Measurements from ENCODE around the gene FAM50B.

Gene FAM50B

DNA sequence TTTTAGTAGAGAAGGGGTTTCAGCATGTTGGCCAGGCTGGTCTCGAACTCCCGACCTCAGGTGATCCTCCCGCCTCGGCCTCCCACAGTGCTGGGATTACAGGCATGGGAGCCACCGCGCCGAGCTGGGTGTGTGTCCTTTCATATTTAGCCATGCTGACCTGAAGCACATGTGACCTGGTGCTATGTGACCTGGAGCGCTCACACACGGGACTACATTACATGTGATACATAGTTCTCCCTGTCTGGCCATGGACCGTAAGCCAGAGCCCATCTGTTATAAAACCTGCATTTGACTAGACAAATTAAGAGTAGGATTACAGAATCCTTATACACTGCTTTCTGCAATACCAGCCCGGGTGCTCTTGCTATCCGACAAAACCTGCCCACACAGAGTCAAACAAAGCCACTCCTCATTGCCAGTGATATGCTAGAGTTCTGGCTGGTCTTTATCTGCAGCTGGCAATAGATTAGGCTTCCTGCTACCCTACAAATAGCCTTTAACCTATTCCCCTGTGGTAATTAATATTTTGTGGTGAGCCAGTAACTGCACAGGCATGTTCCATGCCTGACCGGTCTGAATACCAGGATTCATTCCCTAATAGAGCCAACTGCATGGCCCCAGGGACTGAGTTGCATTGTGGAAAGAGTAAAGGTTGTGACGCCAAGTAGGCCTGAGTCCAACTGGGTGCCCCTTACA, 26.3 kb upstream of the FAM50B start:
- no peak for DNase-seq

DNA sequence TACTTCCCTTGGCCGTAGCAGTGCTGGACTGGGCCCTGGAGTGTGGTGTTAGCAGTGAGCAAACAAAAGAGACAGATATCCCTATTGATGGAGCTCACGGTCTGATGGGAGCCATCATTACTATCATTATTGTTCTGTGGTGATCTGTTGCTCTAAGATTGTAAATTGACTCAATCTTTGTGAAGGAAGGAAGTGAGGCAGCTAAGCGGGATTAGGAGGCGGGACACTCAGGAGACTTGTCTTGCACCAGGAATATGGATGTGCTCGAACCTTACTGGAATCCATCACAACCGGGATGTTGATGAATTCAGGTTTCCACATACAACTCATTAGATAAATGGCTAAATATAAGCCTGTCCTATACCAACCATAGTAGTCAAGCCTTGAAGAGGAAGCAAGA, 25.5 kb upstream of the FAM50B start:
- DNase-seq, result no peak

DNA sequence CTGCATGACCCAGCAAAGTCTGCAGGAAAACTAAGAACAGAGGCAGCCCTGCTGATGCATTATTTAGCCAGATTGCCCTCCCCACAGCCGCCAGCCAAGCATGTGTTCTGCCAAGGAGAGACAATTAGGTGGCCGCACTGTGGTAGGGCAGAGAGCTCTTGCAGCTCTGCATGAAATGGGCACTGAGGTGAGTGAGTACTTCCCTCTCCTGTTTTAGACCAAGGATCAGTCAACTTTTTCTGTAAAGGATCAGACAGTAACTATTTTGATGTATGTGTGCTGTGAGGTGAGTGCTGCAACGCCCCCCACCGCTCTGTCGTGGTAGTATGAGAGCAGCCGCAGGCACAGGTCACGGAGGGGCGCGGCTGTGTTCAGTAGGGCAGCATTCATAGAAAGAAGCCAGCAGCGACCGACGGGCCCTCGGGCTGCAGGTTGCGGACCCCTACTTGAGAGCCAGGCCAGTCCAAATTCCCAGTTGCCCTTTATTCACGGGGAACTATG, 23.8 kb upstream of the FAM50B start:
- DNase-seq, result no peak

DNA sequence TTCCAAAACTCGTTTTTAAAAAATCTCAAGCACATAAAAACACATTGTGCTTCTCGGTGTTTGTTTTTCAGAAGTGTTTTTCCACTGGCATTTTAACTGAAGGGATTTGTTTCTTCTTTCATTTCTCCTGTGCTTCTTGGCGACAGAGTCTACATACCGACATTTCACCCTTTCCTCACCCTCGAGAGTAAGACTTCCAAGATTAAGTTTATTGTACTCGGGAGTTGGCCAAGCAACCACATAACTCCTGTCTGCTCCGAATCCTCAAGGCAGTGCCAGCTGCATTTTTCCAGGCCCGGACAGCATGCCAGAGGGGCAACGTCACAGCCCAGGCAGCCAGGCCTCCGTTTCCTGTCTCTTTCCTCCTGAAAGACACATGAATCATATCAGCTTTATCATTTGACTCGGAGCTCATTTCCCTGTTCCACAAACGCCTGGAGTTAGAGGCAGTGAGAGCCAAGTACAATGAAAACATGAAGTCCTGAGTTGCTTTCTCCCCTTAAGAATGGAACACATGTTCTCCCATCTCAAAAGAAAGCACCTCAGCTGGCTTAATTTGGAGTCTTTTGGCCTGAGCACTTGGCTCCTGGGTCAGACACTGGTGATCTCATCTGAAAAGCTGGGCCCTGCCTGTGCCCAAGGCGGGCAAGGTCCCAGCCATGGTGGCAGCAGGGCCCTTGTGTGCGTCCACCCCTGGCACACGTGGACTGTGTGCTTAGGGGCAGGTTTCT, 23.2 kb upstream of the FAM50B start:
- no peak for DNase-seq

DNA sequence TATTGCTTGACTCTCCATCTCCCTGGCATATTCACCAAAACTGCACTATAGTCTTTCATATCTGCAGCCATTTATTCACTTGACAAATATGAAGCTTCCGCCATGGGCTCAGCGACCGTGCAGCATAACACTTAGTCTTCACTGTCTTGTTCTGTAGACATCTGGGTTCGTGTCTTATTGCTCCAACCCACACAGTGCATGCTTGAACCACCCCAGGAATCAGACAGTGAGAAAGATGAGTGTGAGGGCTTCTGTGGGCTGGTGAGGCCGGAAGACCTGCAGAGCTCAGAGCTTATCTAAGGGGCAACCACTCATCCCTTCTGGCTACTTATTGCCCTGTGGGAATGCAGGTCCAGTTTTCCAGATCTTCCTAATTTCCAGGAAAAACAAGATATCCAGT, 19.9 kb upstream of the FAM50B start:
- DNase-seq, result no peak

DNA sequence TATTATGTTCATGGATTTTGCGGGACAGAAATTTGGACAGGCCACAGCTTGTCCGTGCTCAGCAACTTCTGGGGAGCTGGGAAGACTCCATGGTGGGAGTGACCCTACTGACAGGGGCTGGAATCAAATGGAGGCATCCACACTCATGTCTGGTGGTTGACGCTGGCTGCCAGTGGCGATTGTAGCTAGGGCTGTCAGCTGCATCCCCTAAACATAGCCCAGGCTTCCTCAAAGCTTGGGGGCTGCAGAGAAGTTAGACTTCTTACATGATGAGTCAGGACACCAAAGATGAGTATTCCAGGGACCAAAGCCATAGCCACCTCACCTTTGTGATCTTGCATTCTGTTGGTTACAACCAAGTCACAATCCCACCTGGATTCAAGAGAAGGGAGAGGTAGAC, 18.4 kb upstream of the FAM50B start:
- no peak for DNase-seq

DNA sequence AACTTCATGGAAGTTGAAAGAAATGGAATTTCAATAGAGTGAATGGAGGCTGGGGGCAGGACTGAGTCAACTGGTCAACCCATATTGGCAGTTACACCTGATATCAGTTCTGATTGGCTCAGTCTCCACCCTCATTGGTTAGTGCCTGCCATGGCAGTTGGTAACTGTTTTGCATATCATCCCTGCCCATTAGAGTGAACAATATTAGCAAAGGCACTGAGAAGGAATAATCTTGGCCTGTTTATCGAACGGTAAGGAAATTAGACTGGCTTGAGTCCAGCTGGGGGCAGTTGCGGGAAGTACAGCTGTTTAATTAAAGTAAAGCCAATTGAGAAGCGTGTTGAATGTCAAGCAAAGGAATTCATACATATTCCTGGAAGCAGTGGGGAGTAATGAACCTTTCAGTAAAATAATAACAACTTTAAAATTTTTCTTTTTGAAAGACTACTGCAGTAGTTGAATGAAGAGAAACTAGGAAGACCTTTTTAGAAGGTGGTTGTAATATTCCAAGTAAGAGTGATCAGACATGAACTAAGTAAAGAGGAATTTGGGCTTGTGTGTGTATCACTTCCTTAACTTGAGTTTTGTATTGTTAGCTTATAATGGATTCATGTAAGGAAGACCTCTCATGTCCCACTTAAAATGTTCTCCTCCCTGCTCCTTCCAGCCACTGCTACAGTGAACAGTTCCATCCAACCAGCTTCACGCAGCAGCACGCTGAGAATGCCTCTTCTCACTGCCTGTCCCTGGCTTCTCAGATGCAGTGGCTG, 17.2 kb upstream of the FAM50B start:
- no peak for DNase-seq

DNA sequence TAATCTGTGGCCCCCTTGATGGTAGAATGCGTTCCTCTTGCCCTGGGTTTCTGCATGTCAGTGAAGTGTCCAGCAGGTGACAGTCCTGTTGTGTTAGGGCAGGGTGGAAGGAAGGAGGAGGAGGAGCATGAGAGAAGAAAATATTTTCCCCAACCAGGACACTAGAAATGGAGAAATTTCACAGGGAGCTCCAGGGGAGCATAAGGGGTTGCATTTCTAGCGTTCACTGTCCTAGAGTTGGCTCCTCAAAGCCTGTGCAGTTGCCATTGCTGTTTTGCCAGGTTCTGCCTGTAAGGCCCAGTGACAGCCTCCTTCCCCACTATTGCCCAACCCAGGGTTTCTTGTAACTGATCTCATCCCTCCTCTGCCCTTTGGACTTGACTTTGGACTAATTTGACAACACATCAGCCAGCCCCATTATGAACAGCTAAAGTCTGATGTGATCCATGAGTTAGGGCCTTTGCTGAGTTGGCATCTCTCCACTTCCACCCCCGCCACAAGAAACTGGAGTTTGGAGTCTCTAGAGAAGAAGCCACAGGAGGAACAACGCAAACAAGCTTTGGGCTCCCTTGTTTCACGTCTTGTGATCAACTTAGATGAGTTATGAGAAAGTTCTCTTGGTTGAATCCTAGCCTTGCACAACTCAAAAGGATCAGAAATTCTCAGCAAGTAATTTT, 14.0 kb upstream of the FAM50B start:
- DNase-seq, result no peak

DNA sequence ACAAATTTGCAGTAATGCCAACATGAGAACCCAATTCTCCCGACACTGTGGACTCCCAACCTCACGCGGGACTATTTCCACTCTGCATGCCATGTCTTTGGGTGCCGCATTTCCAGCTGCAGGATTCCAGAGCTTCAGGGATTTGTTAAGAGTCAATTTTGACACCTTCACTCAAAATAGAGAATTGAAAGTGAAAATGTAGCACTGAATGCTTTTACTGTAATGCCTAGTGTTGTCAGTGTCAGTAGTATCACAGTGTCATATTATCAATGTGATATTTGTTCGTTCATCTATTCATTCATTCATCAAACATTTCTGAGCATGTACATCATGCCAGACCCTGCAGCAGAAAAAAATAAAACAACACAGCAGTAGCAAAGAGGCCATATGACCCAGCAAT, 13.4 kb upstream of the FAM50B start:
- no peak for DNase-seq

DNA sequence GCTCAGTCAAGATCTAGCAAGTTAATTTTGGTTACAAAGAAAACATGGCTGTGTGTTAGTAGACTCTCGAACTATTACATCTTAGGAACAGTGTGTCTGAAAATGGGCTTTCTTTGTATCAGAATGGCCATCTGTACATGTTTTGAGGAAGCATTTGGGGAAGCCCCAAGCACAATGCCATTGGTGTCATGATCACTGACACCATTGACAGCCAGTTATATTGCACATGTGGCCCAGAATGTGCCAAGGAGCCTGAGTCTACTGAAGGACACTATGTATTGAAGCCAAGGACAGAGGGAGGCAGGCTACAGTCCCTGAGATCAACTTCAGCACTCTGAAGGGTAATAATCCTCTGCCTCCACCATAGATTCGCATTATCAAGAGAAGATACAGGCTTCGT, 12.6 kb upstream of the FAM50B start:
- DNase-seq, result no peak

DNA sequence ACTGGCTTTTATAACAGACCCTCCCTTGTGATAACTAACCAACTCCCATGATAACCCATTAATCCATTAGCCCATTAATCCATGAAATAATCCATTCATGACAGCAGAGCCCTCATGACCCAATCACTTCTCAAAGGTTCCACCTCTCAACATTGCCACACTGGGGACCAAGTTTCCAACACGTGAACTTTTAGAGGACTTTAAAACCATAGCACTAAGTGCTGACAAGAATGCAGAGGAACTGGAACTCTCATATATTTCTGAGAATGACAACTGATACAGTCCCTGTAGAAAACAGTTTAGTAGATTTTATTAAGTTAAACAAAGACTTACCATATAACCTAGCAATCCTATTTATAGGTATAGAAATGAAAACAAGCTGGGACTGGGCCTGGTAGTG, 11.4 kb upstream of the FAM50B start:
- DNase-seq, result no peak

DNA sequence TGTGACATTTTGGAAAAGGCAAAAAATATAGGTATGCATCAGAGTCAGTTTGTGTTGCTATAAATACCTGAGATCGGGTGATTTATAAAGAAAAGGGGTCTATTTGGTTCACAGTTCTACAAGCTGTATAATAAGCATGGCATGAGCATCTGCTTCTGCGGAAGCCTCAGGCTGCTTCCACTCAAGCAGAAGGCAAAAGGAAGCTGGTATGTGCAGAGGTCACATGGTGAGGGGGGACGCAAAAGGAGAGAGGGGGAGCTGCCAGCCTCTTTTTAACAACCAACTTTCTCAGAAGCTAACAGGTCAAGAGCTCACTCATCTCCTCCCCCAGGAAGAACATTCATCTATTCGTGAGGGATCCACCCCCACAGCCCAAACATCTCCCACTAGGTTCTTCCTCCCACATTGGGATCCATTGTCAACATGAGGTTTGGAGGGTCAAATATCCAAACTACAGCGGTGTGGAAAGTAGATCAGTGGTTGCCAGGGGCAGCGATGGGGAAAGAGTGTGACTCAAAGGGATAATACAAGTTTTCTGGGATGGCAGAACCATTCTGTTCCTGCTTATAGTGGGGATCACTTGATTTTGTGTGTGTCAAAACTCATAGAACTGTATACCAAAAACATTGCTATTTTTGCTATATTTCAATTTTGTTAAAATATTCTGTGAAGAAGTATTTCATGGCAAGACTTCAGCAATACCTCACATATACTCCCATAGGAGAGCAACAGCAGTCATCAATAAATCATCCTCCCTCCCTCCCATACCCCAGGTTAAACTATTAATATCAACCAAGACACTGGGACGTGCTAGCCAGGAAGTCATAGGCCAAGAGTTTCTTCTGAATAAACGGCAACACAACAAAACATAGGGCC, 9.9 kb upstream of the FAM50B start:
- no peak for DNase-seq

DNA sequence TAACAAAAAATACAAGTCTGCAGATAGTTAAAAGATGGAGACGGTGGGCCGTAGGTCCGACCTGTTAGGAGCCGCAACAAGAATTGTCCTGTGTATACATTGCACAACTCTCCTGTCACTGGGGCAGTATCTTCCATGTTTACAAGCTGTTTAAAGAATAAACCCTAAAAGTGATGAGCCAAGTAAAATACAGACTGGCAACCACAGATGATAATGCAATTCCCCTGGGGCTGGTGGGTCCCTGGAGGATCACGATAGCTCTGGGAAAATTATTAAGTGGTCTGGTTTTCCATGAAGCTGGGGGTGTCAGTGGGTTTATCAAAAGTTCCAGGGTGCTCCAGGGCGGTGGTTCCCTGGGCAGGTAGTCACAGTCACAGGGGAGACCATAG, 8.1 kb upstream of the FAM50B start:
- DNase-seq, result no peak

DNA sequence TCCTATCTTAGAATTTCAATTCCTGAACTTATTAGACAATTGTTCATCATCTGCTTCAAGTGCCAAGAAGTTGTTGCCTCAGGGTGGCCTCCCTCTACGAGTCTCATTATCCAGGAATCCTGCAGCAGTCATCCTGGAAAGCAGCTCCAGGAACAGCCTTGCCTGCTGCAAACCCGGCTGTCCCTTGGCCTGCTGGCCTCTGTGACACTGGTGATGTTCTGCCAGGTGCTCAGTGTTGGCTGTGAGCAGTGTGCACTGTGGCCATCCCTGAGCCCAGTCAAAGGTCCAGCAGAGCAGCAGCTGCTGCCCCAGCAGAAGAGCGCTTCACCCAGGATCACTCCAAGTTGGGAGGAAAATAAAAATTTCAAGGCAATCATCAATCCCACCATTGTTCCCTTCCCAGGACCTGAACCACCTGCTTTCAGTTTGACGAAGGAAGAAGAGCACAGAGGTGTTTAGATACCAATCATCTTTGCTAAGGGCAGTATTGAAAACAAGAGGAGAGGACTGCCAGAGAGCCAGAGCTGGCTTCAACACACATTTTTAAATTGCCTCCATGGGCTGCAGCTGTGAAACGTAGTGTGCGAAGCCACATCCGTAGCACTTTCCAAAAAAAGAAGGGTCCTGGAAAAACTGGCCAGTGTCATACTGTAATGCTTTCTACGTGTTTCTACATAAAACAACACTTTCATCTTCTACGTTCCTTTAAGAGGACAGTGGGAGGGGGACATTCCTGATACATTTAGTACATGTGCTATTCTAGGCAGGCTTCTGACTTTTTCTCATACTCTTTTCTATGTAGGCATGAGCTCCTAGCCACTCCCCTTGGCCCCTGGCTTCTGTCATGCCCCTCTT, 7.2 kb upstream of the FAM50B start:
- DNase-seq, result no peak

DNA sequence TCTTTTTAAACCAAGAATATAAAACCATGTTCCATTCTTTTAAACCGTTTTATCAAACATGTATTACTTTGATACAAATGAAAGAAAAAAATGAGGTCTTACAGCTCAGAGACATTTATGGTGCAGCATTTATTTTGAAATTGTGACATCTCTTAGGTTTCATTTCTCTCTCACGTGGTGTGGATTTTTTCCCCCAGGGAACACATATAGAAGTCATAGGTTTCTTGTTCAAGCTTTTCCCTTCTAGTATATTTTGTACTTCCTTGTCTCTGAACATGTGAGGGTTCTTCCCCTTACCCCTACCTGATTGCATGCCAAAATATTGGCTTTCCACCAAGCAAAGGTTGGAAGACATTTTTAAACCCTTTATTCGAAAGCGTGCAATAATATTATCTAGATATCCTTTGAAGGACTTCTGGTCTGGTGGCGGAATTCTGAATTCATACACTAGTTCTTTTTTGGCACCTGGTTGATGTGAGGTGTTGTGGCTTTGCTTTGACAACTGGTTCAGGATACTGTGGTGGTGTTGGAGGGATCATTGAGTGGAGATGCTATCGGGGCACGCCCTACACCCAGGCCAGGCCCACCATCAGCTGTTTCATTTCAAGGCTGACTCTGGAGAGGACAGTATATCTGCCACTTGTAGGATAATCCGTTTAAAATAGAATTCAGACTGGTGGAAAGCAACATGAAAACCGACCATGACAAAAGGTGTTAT, 5.6 kb upstream of the FAM50B start:
- no peak for DNase-seq

DNA sequence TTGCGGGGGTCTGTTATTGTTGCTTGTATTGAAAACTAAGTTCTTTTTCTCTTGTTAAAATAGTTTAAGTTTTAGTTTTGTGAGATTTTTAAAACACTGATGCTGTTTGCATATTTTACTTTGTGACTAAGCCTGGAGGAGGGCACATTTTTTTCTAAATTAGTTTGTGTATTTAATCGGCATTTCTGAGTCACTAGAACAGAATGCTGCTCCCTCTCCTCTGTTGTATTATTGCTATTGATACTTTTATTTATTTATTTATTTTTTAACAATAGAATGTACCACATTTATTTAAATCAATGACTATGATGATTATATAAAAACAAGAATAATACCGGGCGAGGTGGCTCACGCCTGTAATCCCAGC, 5.1 kb upstream of the FAM50B start:
- no peak for DNase-seq

DNA sequence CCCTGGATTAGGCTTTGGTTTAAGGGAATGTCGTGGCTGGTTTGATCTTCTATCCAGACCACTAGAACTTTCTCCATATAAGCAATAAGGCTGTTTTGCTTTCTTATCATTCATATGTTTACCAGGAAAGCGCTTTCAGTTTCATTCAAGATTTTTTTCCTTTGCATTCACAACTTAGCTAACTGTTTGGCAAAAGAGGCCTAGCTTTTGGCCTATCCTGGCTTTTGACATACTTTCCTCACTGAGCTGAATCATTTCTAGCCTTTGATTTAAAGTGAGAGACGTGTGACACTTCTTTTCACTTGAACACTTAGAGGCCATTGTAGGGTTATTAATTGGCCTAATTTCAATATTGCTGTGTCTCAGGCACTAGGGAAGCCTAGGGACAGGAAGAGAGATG, 1.7 kb upstream of the FAM50B start:
- no peak for DNase-seq

DNA sequence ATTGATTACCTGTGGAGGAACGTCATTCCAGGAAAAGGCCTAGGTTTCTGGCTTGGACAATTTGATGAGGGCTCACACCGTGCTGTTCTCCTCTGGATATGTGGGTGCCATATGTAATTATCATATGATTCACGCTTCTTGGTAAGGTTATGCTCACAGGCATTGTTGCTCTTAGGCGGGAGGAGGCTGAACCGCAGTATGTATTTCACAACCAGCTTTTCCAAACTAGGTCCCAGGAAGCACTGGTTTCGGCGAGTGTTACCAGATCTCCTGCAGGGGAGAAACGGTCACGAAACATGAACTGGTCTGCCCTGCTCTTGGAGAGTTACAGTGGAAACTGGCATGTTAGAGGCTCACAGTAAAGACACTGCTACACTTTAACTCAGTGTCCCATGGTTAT, 793 bp upstream of the FAM50B start:
- no peak for DNase-seq

DNA sequence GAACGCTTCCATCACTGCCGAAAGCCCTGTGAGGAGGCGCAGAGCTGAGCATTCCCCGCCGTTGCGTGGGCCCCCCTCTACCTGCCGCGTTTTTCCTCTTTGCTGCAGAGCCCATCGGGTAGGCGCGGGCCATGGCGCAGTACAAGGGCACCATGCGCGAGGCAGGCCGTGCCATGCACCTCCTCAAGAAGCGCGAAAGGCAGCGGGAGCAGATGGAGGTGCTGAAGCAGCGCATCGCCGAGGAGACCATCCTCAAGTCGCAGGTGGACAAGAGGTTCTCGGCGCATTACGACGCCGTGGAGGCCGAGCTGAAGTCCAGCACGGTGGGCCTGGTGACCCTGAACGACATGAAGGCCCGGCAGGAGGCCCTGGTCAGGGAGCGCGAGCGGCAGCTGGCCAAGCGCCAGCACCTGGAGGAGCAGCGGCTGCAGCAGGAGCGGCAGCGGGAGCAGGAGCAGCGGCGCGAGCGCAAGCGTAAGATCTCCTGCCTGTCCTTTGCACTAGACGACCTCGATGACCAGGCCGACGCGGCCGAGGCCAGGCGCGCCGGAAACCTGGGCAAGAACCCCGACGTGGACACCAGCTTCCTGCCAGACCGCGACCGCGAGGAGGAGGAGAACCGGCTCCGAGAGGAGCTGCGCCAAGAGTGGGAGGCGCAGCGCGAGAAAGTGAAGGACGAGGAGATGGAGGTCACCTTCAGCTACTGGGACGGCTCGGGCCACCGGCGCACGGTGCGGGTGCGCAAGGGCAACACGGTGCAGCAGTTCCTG, 693 bp downstream of the FAM50B start:
- DNase-seq, result no peak
